Airway epithelial cell (primary cell): ENCODE data around the gene ACSM6. TPM values are rescaled to one million over a fixed set of nuclear protein-coding genes. Genes with fewer than 3 reads are reported as not detected.

Experiments
- total RNA-seq: library from RNA; depleted of rRNA; stranded (reverse); fragments of >200 nt; gene quantifications from 2 replicates; pipeline ENCODE4 v1.2.3, GENCODE V29; 2015

ACSM6 gene, protein sequence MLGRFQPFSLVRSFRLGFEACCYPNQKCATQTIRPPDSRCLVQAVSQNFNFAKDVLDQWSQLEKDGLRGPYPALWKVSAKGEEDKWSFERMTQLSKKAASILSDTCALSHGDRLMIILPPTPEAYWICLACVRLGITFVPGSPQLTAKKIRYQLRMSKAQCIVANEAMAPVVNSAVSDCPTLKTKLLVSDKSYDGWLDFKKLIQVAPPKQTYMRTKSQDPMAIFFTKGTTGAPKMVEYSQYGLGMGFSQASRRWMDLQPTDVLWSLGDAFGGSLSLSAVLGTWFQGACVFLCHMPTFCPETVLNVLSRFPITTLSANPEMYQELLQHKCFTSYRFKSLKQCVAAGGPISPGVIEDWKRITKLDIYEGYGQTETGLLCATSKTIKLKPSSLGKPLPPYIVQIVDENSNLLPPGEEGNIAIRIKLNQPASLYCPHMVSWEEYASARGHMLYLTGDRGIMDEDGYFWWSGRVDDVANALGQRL
- not detected in 2 replicates for total RNA-seq

DNA sequence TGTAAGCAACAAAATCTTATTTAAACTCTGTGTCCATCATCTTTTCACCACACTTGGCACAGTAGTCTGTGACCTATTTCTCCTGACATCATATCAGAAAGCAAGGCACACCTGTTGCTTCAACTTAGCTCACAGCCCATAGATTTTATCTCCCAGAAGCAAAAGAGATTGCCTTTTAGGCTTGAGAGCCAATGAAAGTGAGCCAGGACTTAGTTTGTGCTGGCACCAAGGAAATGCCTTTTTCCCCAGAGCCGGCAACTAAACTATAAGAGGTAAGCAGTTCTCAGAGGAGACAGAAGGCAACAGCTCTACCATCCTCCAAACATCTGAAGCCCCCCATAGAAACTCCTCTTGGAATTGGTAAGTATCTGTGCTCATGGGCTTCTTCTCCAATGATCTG is at the start of gene ACSM6:
Gene ACSM6 (plus strand): TSS at position 295 of the 400 bp plus-strand sequence. CDS start 248 bp downstream, outside the sequence.

Other genes starting within 250 kb of the ACSM6 start
- gene CYP2C8, start 124.7 kb upstream of the ACSM6 start, total RNA-seq: 0.14 TPM in 1 of 2 replicates, not detected in the other
- gene PDLIM1, start 96.8 kb downstream of the ACSM6 start, total RNA-seq: 148 and 178 TPM in 2 replicates